ENCODE data around the gene TMEM176A.

Gene TMEM176A, protein sequence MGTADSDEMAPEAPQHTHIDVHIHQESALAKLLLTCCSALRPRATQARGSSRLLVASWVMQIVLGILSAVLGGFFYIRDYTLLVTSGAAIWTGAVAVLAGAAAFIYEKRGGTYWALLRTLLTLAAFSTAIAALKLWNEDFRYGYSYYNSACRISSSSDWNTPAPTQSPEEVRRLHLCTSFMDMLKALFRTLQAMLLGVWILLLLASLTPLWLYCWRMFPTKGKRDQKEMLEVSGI

DNA sequence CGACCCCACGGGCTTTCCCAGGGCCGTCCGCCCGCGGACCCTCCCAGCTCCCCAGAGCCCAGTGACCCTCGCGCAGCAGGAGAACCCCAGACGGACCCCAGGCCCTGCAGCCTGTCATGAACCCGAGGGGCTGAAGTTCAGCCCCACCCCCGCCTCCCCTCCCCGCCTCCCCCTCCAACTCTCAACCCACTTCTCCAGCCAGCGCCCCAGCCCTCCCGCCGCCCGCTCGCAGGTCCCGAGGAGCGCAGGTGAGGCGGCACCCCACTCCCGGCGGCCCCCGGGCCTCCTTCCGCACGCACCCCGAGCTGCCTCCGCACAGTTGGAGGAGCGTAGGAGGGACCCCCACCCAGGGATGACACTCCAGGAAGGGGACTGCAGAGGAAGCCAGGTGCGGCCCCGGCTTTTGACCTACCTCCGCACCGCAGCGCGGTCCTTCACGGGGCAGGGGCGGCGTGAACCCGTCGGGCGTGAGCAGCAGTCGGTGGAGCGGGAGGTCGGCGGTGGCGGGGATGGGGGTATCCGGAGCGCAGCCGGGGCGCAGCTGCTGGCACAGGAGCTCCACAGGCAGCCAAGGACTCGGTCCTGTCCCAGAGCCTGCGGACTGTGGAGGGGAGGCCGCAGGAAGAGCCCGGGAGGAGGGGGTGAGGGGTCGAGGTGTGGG lies at the start of gene TMEM176A:
Gene TMEM176A (plus strand): TSS at position 189 of the 661 bp plus-strand sequence. CDS start 782 bp downstream, outside the sequence.
- Histone ChIP-seq H3K27me3 (ENCODE audit: control insufficient read depth, insufficient read depth, low read length) (peaks cover 95% of the 10 kb centered on the region), H3K9ac (ENCODE audit: low read length) (no peak within 1 kb of the TSS), H3K4me1 (ENCODE audit: control insufficient read depth, insufficient read depth, low read length) (peaks cover 2% of the 10 kb centered on the region; the same call in 1 of the 2 replicates), H3K9me3 (ENCODE audit: control insufficient read depth, insufficient read depth, low read depth, low read length) (0 out of 2 replicates have a peak, but pooled peaks cover under 1% of the 10 kb centered on the region), H3K36me3 (ENCODE audit: control insufficient read depth, insufficient read depth, low read length) (no peaks in the 10 kb centered on the region), H3K27ac (ENCODE audit: low read depth, low read length) (no peak within 1 kb of the TSS), H3K4me3 (ENCODE audit: low read depth, low read length) (peak within 1 kb of the TSS; percentile 59)

DNA sequence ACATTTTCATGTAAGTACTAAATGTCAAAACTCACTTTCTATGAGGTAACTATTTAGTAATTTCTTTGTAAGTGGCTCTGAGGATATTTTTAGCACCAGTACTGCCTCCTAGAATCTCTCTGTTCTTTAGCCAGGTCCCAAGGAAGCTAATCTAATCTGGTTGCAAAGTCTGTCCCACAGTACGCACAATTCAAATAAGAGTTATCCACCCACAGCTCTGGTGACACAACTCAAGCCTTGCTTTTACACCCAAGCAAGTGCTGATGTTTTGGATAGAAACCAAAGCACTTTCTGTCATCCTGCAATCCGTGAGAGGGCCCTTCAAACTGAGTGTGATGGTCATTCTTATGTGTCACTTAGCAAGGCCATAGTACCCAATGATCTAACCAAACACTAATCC lies 48.9 kb upstream of the TMEM176A start:
- Histone ChIP-seq H3K4me3 (ENCODE audit: low read depth, low read length) (no peak overlapping the region), H3K27me3 (ENCODE audit: control insufficient read depth, insufficient read depth, low read length) (peaks cover 89% of the 10 kb centered on the region), H3K4me1 (ENCODE audit: control insufficient read depth, insufficient read depth, low read length) (no peaks in the 10 kb centered on the region), H3K9me3 (ENCODE audit: control insufficient read depth, insufficient read depth, low read depth, low read length) (no peaks in the 10 kb centered on the region), H3K36me3 (ENCODE audit: control insufficient read depth, insufficient read depth, low read length) (no peaks in the 10 kb centered on the region), H3K27ac (ENCODE audit: low read depth, low read length) (no peak overlapping the region), H3K9ac (ENCODE audit: low read length) (no peak overlapping the region)

DNA sequence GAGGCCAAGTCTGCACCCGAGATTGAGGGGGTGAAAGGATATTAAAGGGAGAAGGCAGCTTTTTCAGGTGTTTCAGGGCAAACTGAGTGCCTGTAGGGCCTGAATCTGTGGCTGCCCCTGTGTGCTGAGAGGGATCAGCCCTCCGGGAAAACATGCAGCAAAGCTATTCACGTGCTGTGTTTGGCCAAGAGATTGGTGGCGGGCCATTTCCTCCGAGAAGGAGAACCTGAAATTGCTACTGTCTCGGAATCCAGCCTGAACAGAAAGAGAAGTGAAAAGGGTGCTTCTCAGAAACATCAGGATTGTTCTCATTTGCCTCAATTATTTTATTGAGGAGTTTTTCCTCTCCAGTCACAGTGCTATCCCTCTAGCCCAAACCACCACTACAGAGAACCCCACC lies 47.3 kb upstream of the TMEM176A start:
- H3K4me1 ChIP-seq (ENCODE audit: control insufficient read depth, insufficient read depth, low read length) = no peaks in the 10 kb centered on the region
- no peak overlapping the region for H3K9ac ChIP-seq (ENCODE audit: low read length)
- H3K27ac ChIP-seq (ENCODE audit: low read depth, low read length) = no peak overlapping the region
- H3K4me3 ChIP-seq (ENCODE audit: low read depth, low read length) = no peak overlapping the region
- peaks cover 85% of the 10 kb centered on the region for H3K27me3 ChIP-seq (ENCODE audit: control insufficient read depth, insufficient read depth, low read length)
- H3K36me3 ChIP-seq (ENCODE audit: control insufficient read depth, insufficient read depth, low read length) = no peaks in the 10 kb centered on the region
- no peaks in the 10 kb centered on the region for H3K9me3 ChIP-seq (ENCODE audit: control insufficient read depth, insufficient read depth, low read depth, low read length)

DNA sequence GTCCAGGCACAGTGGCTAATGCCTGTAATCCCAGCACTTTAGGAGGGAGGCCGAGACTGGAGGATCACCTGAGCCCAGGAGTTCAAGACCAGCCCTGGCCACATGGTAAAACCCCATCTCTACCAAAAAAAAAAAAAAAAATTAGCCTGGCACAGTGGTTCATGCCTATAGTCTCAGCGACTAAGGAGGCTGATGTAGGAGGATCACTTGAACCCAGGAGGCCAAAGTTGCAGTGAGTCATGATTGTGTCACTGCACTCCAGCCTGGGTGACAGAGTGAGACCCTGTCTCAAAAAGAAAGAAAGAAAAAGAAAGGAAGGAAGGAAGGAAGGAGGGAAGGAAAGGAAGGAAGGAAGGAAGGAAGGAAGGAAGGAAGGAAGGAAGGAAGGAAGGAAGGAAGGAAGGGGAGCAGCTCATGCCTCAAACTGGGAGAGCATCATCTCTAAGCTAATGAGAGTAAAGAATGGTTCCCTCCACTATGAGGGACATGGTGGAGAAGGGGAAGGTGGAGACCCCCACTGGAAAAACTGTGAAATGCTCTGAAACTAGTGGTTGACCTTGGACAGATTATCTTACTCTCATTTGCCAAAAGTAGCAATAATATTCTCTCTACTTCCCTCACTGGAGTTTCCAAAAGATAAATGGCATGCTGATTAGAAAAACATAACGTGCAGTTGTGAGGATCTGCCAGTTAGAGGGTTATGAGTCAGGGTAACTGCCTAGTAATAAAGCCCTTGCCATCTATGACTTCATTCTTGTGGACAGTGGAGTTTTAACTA lies 46.6 kb upstream of the TMEM176A start:
- no peak overlapping the region for H3K9ac ChIP-seq (ENCODE audit: low read length)
- no peaks in the 10 kb centered on the region for H3K36me3 ChIP-seq (ENCODE audit: control insufficient read depth, insufficient read depth, low read length)
- H3K4me1 ChIP-seq (ENCODE audit: control insufficient read depth, insufficient read depth, low read length) = no peaks in the 10 kb centered on the region
- H3K27ac ChIP-seq (ENCODE audit: low read depth, low read length) = no peak overlapping the region
- H3K4me3 ChIP-seq (ENCODE audit: low read depth, low read length) = no peak overlapping the region
- peaks cover 77% of the 10 kb centered on the region for H3K27me3 ChIP-seq (ENCODE audit: control insufficient read depth, insufficient read depth, low read length)
- no peaks in the 10 kb centered on the region for H3K9me3 ChIP-seq (ENCODE audit: control insufficient read depth, insufficient read depth, low read depth, low read length)

DNA sequence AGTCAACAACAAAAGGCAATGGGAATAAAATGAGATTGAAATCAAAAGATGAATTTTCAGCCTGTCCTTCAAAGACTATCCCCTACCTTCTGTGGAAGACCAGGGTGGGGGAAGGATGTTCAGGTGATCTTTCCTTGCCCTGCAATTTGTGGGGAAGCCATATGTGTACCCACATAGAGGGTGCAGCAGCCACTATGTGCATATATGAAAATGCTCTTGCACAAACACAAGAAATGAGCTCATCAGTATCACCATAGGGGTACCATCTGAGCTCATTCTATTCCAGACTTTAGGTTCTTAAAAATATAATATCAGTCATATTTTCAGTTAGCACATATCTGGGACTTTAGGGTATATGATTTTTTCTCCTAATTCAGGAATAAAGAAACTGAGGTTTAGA lies 45.6 kb upstream of the TMEM176A start:
- Histone ChIP-seq H3K27me3 (ENCODE audit: control insufficient read depth, insufficient read depth, low read length) (peaks cover 68% of the 10 kb centered on the region), H3K36me3 (ENCODE audit: control insufficient read depth, insufficient read depth, low read length) (no peaks in the 10 kb centered on the region), H3K27ac (ENCODE audit: low read depth, low read length) (no peak overlapping the region), H3K4me3 (ENCODE audit: low read depth, low read length) (no peak overlapping the region), H3K4me1 (ENCODE audit: control insufficient read depth, insufficient read depth, low read length) (no peaks in the 10 kb centered on the region), H3K9ac (ENCODE audit: low read length) (no peak overlapping the region), H3K9me3 (ENCODE audit: control insufficient read depth, insufficient read depth, low read depth, low read length) (no peaks in the 10 kb centered on the region)

DNA sequence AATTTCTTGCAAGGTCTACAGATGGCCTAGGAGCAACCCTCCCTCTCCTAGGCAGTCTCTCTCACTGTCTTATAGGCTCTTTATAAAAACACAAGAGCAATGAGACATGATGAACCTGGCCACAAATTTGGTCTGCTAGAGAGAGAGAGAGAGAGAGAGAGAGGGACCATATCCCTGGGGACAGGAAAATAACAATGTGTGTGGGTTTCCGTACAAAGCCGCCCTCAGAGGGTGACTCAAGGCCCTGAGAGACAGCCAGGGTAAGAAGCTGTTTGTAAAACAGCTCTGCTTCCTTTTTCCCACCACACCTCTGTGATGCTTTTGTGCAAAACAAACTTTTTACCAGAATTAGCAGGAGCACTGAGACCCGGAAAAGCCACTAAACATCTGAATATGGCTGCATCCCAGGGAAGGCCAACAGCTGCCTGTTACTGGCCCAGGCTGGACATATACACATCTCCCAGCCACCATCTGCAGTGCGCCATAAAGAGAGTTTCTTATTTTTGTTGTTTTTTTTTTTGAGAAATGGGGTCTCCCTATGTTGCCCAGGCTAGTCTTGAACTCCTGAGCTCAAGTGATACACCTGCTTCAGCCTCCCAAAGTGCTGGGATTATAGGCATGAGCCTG lies 45.0 kb upstream of the TMEM176A start:
- Histone ChIP-seq H3K36me3 (ENCODE audit: control insufficient read depth, insufficient read depth, low read length) (no peaks in the 10 kb centered on the region), H3K9me3 (ENCODE audit: control insufficient read depth, insufficient read depth, low read depth, low read length) (no peaks in the 10 kb centered on the region), H3K4me1 (ENCODE audit: control insufficient read depth, insufficient read depth, low read length) (no peaks in the 10 kb centered on the region), H3K9ac (ENCODE audit: low read length) (no peak overlapping the region), H3K27ac (ENCODE audit: low read depth, low read length) (no peak overlapping the region), H3K27me3 (ENCODE audit: control insufficient read depth, insufficient read depth, low read length) (peaks cover 62% of the 10 kb centered on the region), H3K4me3 (ENCODE audit: low read depth, low read length) (no peak overlapping the region)

DNA sequence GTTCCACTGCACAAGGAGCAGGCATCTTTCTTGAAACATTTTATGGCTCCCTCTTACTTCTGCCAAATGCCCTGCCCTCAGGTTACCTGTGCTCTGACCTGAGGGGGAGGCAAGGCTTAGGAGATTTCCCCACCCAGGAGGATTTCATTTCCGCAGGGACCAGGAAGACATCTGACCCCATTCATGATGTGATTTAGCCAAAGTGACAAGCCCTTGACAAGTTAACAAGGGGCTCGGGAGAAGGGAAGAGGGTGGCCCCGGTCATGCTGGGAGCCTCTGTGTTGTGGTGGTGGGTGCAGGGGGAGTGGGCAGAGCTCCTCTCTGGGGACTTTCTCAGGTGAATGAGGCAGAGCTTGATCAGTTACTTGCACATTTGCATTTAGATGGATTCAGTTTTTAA lies 44.4 kb upstream of the TMEM176A start:
- Histone ChIP-seq H3K27me3 (ENCODE audit: control insufficient read depth, insufficient read depth, low read length) (peaks cover 56% of the 10 kb centered on the region), H3K9me3 (ENCODE audit: control insufficient read depth, insufficient read depth, low read depth, low read length) (no peaks in the 10 kb centered on the region), H3K27ac (ENCODE audit: low read depth, low read length) (no peak overlapping the region), H3K4me1 (ENCODE audit: control insufficient read depth, insufficient read depth, low read length) (no peaks in the 10 kb centered on the region), H3K9ac (ENCODE audit: low read length) (no peak overlapping the region), H3K4me3 (ENCODE audit: low read depth, low read length) (no peak overlapping the region), H3K36me3 (ENCODE audit: control insufficient read depth, insufficient read depth, low read length) (no peaks in the 10 kb centered on the region)

DNA sequence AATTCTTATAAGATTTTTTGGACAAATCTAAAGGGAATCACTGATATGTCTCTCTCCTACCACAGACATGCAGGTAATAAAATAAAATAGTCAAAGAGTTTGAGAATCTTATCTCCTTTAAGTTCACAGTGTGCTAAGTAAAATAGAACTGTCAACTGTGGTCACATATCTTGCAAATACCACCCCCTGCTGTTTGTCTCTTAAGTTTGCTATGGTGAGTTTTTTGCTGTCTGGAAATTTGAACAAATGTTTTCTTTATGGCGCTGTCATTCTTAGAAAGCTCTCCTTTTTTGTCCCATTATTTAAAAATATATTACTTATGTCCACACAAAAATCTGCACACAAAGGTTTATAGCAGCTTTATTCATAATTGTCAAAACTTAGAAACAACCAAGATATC lies 43.7 kb upstream of the TMEM176A start:
- Histone ChIP-seq H3K27me3 (ENCODE audit: control insufficient read depth, insufficient read depth, low read length) (peaks cover 50% of the 10 kb centered on the region), H3K9ac (ENCODE audit: low read length) (no peak overlapping the region), H3K4me1 (ENCODE audit: control insufficient read depth, insufficient read depth, low read length) (no peaks in the 10 kb centered on the region), H3K9me3 (ENCODE audit: control insufficient read depth, insufficient read depth, low read depth, low read length) (no peaks in the 10 kb centered on the region), H3K4me3 (ENCODE audit: low read depth, low read length) (no peak overlapping the region), H3K27ac (ENCODE audit: low read depth, low read length) (no peak overlapping the region), H3K36me3 (ENCODE audit: control insufficient read depth, insufficient read depth, low read length) (no peaks in the 10 kb centered on the region)

DNA sequence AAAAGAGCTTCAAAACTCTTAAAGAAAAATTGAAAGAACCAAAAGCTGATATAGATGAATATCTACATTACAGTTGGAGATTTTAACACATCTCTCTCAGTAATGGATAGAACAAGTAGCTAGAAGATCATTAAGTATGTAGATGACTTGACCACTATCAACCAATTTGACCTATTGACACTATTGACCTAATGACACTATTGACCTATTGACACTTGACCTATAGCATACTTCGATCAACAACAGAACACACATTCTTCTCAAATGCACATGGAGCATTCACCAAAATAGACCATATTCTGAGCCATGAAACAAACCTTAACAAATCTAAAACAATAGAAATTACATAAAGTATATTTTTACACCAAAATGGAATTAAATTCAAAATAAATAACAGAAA lies 41.1 kb upstream of the TMEM176A start:
- no peaks in the 10 kb centered on the region for H3K9me3 ChIP-seq (ENCODE audit: control insufficient read depth, insufficient read depth, low read depth, low read length)
- no peak overlapping the region for H3K9ac ChIP-seq (ENCODE audit: low read length)
- H3K36me3 ChIP-seq (ENCODE audit: control insufficient read depth, insufficient read depth, low read length) = no peaks in the 10 kb centered on the region
- H3K4me3 ChIP-seq (ENCODE audit: low read depth, low read length) = no peak overlapping the region
- H3K27ac ChIP-seq (ENCODE audit: low read depth, low read length) = no peak overlapping the region
- H3K4me1 ChIP-seq (ENCODE audit: control insufficient read depth, insufficient read depth, low read length) = no peaks in the 10 kb centered on the region
- peaks cover 28% of the 10 kb centered on the region for H3K27me3 ChIP-seq (ENCODE audit: control insufficient read depth, insufficient read depth, low read length)

DNA sequence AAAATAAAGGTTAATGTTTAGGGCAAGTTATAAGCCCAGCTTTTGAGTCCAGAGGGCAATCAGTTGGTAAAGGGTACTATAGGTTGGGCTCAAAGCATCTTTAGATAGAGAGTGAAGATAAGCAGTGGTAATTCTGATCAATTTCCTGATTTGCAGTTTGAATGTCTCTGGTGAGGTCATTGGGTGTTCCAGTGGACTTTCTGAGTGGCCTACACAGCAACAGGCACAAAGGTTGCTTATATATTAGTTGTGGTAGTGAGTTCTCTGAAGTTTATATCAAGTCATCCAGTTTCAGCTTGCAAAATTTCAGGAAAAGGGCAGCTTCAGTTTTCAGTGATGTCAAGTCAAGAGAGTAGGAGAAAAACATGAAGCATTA lies 34.2 kb upstream of the TMEM176A start:
- Histone ChIP-seq H3K9ac (ENCODE audit: low read length) (no peak overlapping the region), H3K4me1 (ENCODE audit: control insufficient read depth, insufficient read depth, low read length) (peaks cover 3% of the 10 kb centered on the region; the same call in 1 of the 2 replicates), H3K4me3 (ENCODE audit: low read depth, low read length) (no peak overlapping the region), H3K27me3 (ENCODE audit: control insufficient read depth, insufficient read depth, low read length) (peaks cover 9% of the 10 kb centered on the region; the same call in 1 of the 2 replicates), H3K36me3 (ENCODE audit: control insufficient read depth, insufficient read depth, low read length) (no peaks in the 10 kb centered on the region), H3K27ac (ENCODE audit: low read depth, low read length) (no peak overlapping the region), H3K9me3 (ENCODE audit: control insufficient read depth, insufficient read depth, low read depth, low read length) (no peaks in the 10 kb centered on the region)

Measured in HUES6 (cell line).